ENCODE data around the gene KLF8.

DNA sequence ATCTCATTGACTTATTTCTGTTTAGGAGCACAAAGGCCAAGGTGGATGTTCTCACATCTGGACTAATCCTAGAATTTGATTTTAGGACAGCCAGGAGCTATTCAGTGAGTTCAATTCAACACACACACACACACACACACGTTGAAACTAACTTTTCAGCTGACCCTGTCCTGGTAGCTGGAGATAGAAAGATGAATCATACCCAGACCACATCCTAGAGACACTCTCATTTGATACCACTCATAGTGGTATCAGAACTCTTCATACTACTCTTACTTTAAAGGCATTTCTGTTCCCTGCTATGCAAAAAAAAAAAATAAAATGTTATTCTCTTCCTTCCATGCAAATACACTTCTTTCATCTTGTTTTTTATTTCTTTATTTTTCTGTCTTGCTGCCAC lies 36.7 kb downstream of the KLF8 start:
- no peak for TF ChIP-seq EP300 (IDR thresholded peaks at IDR 0.05)
- TF ChIP-seq, protein P1, sequence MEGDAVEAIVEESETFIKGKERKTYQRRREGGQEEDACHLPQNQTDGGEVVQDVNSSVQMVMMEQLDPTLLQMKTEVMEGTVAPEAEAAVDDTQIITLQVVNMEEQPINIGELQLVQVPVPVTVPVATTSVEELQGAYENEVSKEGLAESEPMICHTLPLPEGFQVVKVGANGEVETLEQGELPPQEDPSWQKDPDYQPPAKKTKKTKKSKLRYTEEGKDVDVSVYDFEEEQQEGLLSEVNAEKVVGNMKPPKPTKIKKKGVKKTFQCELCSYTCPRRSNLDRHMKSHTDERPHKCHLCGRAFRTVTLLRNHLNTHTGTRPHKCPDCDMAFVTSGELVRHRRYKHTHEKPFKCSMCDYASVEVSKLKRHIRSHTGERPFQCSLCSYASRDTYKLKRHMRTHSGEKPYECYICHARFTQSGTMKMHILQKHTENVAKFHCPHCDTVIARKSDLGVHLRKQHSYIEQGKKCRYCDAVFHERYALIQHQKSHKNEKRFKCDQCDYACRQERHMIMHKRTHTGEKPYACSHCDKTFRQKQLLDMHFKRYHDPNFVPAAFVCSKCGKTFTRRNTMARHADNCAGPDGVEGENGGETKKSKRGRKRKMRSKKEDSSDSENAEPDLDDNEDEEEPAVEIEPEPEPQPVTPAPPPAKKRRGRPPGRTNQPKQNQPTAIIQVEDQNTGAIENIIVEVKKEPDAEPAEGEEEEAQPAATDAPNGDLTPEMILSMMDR (IDR thresholded peaks at IDR 0.05) = no peak
- TF ChIP-seq POLR2A (IDR thresholded peaks at IDR 0.05; ENCODE audit: low read depth) = no peak
